Gastrocnemius medialis (tissue), 4 donors: ENCODE measurements around the gene GLRA1. TPM values are rescaled to one million over a fixed set of nuclear protein-coding genes. Genes with fewer than 3 reads are reported as not detected.

ENCODE experiments used
- ATAC-seq, 2 donors: fragments of 150-250 bp; one replicate each; pipeline ENCODE4 v1.9.1; 2016
- DNase-seq, 2 donors: peaks; one replicate each; pipeline ENCODE4 v3.0.0-alpha.2; 2019
- H3K27ac ChIP-seq, 4 donors: fragments of 200-600 bp; sonication (generic); 1 replicate in 1 of 4; 2 replicates in 3 of 4; pipeline ENCODE4 v1.5.1; 2016 to 2018; ENCODE audit warnings: mild to moderate bottlenecking in 2 of 4, moderate library complexity in 1 of 4
- H3K27me3 ChIP-seq, 3 donors: fragments of 200-600 bp; sonication (generic) in 2 of 3; 1 replicate in 1 of 3; 2 replicates in 2 of 3; pipeline versions ENCODE4 v1.5.1 to v1.6.0; 2016 to 2019; ENCODE audit warnings: mild to moderate bottlenecking in 1 of 3, moderate library complexity in 1 of 3
- H3K36me3 ChIP-seq, 2 donors: fragments of 200-600 bp; sonication (generic) in 1 of 2; one replicate each; pipeline ENCODE4 v1.5.1; 2017 to 2018
- H3K4me1 ChIP-seq, 2 donors: fragments of 200-600 bp; sonication (generic) in 1 of 2; one replicate each; pipeline ENCODE4 v1.5.1; 2016 to 2017; ENCODE audit warnings: mild to moderate bottlenecking in 2 of 2
- H3K4me3 ChIP-seq, 4 donors: fragments of 200-600 bp; sonication (generic) in 3 of 4; 1 replicate in 1 of 4; 2 replicates in 3 of 4; pipeline ENCODE4 v1.5.1; 2016 to 2019; ENCODE audit warnings: mild to moderate bottlenecking in 2 of 4
- H3K9me3 ChIP-seq, 3 donors: fragments of 200-600 bp; sonication (generic) in 2 of 3; 1 replicate in 1 of 3; 2 replicates in 2 of 3; pipeline ENCODE4 v1.5.1; 2016 to 2019
- POLR2A ChIP-seq, 2 donors: fragments of 450-650 bp; IDR thresholded peaks; one replicate each; pipeline ENCODE4 v1.6.1; 2017; ENCODE audit warnings: antibody characterized with exemption in 2 of 2, mild to moderate bottlenecking in 2 of 2, moderate library complexity in 2 of 2
- in situ Hi-C, 4 donors: fragments of 200-750 bp; cut with MboI; loops; one replicate each; pipeline versions ENCODE4 v1.15.0 to v1.8.0; 2017; ENCODE audit warnings: low sequenced_read_pairs in 4 of 4
- intact Hi-C: fragments of 100-400 bp; cut with DNase I; formaldehyde crosslinking; loops from one replicate; pipeline ENCODE4 v1.15.1; 2023; ENCODE audit warnings: low total_unique reads
- total RNA-seq, 4 donors: library from RNA; depleted of rRNA; stranded (reverse); fragments of >200 nt; gene quantifications; one replicate each; pipeline versions ENCODE4 v1.1.0 to v1.2.3, GENCODE V29; 2016
- TF ChIP-seq, protein P1 (sequence below), 5 experiments: fragments of 450-650 bp in 3 of 5; fragments of 200-600 bp in 2 of 5; sonication (generic) in 2 of 5; IDR thresholded peaks in 4 of 5; conservative IDR thresholded peaks in 1 of 5; 1 replicate in 4 of 5; 2 replicates in 1 of 5; pipeline ENCODE4 v1.5.1; 2016 to 2019; ENCODE audit warnings: antibody characterized with exemption in 5 of 5, mild to moderate bottlenecking in 3 of 5, moderate library complexity in 3 of 5

GLRA1 gene
- total RNA-seq, 4 donors from 2014 or later = not detected

DNA sequence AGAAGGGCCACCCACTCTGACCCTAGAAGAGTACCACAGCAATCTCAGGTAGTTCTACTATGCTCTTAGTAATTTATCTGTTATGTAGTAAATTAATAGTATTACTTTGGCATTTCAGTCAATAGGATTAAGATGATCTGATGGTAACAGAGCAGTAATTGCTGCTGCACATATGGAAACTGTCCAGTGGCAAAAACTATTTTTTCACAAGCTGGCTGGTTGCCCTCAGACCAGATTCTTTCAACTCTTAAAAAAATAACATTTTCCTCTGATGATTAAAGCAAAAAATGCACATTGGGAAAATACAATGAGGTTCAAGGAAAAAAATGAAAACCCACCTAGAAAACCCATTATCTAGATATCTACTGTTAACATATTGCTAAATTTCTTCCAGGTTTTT, 19.7 kb downstream of the GLRA1 start:
- Histone ChIP-seq H3K36me3 (no peaks in the 10 kb centered on the region), H3K27ac (no peak overlapping the region), H3K4me1 (no peaks in the 10 kb centered on the region), H3K4me3 (no peak overlapping the region), H3K9me3 (no peaks in the 10 kb centered on the region), H3K27me3 (no peaks in the 10 kb centered on the region)
- no peak for TF ChIP-seq POLR2A (IDR thresholded peaks at IDR 0.05)
- TF ChIP-seq, protein P1, sequence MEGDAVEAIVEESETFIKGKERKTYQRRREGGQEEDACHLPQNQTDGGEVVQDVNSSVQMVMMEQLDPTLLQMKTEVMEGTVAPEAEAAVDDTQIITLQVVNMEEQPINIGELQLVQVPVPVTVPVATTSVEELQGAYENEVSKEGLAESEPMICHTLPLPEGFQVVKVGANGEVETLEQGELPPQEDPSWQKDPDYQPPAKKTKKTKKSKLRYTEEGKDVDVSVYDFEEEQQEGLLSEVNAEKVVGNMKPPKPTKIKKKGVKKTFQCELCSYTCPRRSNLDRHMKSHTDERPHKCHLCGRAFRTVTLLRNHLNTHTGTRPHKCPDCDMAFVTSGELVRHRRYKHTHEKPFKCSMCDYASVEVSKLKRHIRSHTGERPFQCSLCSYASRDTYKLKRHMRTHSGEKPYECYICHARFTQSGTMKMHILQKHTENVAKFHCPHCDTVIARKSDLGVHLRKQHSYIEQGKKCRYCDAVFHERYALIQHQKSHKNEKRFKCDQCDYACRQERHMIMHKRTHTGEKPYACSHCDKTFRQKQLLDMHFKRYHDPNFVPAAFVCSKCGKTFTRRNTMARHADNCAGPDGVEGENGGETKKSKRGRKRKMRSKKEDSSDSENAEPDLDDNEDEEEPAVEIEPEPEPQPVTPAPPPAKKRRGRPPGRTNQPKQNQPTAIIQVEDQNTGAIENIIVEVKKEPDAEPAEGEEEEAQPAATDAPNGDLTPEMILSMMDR (IDR thresholded peaks at IDR 0.05 in 4 of 5, conservative IDR thresholded peaks at IDR 0.05 in 1 of 5) = no peak
- no peak for DNase-seq
- in situ Hi-C loops = no loop called here
- intact Hi-C loops = no loop called here
- no peak for ATAC-seq

DNA sequence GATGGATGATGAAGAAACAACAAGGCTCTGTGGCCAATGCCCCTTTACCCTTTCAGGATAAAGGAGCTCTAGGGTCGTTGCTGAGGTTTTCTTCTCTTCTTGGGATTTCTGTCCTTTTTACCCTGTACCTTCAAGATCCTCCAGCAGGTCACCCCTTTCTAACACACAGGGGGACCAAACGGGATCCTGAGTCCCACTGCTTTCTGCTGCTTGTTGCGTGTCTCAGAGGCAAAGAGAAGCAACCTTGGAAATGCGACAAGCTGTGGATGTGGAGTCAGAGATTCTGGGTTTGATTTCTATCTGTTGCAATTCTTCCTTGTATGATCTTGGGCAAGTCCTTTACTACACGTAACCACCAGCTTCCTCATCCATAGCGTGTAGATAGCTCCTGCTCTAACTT, 20.5 kb downstream of the GLRA1 start:
- no peak for ATAC-seq
- Histone ChIP-seq H3K4me1 (no peaks in the 10 kb centered on the region), H3K9me3 (no peaks in the 10 kb centered on the region), H3K27me3 (no peaks in the 10 kb centered on the region), H3K27ac (no peak overlapping the region), H3K36me3 (no peaks in the 10 kb centered on the region), H3K4me3 (no peak overlapping the region)
- intact Hi-C loops = no loop called here
- TF ChIP-seq POLR2A (IDR thresholded peaks at IDR 0.05) = no peak
- TF ChIP-seq, protein P1 (IDR thresholded peaks at IDR 0.05 in 4 of 5, conservative IDR thresholded peaks at IDR 0.05 in 1 of 5) = no peak
- in situ Hi-C loops = no loop called here
- DNase-seq = no peak

DNA sequence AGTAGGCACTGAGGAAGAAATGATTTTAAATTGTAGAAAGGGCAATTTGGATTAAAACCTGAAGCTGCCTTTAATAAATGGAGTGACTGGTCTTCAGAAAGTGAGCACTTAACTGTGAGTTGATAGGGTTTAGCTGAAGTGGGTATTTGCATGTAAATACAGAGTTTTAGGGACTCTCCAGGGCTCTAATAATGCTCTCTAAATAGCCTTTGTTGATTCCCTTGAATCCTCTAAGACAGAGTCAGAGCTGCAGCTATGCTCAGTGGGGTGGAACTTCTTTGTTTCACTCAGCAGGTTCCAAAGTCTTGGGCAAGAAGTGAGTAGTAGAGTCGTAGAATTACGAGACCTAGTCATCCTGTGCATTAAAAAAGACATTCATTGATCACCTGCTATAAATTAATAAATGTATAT, 21.4 kb downstream of the GLRA1 start:
- H3K27ac ChIP-seq = no peak overlapping the region
- no peaks in the 10 kb centered on the region for H3K4me1 ChIP-seq
- no peaks in the 10 kb centered on the region for H3K36me3 ChIP-seq
- no peak for ATAC-seq
- intact Hi-C loops = no loop called here
- TF ChIP-seq, protein P1 (IDR thresholded peaks at IDR 0.05 in 4 of 5, conservative IDR thresholded peaks at IDR 0.05 in 1 of 5) = no peak
- TF ChIP-seq POLR2A (IDR thresholded peaks at IDR 0.05) = no peak
- DNase-seq = no peak
- in situ Hi-C loops = no loop called here
- H3K27me3 ChIP-seq = no peaks in the 10 kb centered on the region
- H3K9me3 ChIP-seq = no peaks in the 10 kb centered on the region
- no peak overlapping the region for H3K4me3 ChIP-seq

DNA sequence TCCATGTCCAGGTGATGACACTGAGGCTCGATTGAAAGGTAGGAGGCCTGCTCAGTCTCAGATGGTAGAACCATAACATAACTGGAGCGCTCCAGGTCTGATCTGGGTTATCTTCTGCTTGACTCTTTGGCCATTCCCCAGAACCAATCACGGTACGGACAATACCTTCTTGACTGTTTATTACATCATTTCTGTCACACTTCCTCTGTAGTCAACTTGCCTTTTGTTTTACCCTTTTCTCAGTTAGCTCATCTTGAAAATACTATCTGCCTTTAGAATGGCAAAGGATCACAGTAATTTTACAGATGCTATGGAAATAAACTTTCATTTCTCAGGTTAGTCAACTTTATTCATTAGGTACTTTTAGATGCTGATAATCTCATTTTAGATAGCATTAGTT, 22.4 kb downstream of the GLRA1 start:
- intact Hi-C loops = no loop called here
- DNase-seq (no peak), ATAC-seq (no peak)
- Histone ChIP-seq H3K27ac (no peak overlapping the region), H3K36me3 (no peaks in the 10 kb centered on the region), H3K4me3 (no peak overlapping the region), H3K4me1 (no peaks in the 10 kb centered on the region), H3K27me3 (no peaks in the 10 kb centered on the region), H3K9me3 (no peaks in the 10 kb centered on the region)
- in situ Hi-C loops = no loop called here
- no peak for TF ChIP-seq POLR2A (IDR thresholded peaks at IDR 0.05)

DNA sequence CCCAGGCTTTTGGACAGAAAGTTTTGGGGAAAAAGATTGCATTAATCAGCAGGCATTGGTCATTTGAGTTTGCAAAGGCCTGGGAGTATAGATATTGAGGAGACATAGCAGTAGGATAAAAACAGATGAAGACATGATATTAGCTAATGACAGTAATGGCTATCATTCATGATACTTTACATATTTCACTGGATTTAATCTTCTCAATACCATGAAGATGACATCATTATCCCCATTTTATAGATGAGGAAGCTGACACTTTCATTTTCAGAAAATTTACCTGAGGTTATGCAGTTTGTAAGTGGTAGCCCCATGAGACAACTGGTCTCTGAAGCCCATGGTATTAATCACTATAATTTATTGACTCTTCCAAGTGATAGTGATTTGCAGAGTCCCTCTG, 23.0 kb downstream of the GLRA1 start:
- Histone ChIP-seq H3K36me3 (no peaks in the 10 kb centered on the region), H3K9me3 (no peaks in the 10 kb centered on the region), H3K4me1 (no peaks in the 10 kb centered on the region), H3K27me3 (no peaks in the 10 kb centered on the region), H3K4me3 (no peak overlapping the region), H3K27ac (no peak overlapping the region)
- TF ChIP-seq POLR2A (IDR thresholded peaks at IDR 0.05) = no peak
- TF ChIP-seq, protein P1 (IDR thresholded peaks at IDR 0.05 in 4 of 5, conservative IDR thresholded peaks at IDR 0.05 in 1 of 5) = no peak
- ATAC-seq = no peak
- intact Hi-C loops (no loop called here), in situ Hi-C loops (no loop called here)
- no peak for DNase-seq
